Measurements from ENCODE around the gene C6orf120. TPM values are rescaled to one million over a fixed set of nuclear protein-coding genes. Genes with fewer than 3 reads are reported as not detected.

Gene C6orf120
- polyA plus RNA-seq, 2 of the 4 experiments (the other 2 are of a cell fraction) = 13.1 to 14.8 TPM

DNA sequence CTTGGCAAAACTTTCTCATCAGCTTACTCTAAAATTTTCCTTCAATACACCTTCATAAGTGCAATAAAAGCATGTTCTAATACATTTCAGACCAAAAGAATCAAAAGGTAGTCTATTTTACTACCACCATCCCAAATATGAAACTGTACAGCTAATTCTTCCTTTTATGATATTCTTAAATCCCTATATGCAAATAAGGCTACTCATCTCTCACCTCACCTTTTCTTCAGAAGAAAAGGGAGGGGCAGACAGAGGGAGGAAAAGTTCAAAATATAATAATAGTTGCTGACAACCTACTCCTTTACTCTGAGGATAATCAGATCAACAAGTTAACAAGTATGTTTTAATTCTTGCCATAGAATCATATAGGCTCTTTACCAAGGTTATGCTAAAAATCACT lies 7.4 kb downstream of the C6orf120 start:
- FAIRE-seq = no peak
- no peak overlapping the region for H3K4me2 ChIP-seq
- POLR2A ChIA-PET = no interaction called here

DNA sequence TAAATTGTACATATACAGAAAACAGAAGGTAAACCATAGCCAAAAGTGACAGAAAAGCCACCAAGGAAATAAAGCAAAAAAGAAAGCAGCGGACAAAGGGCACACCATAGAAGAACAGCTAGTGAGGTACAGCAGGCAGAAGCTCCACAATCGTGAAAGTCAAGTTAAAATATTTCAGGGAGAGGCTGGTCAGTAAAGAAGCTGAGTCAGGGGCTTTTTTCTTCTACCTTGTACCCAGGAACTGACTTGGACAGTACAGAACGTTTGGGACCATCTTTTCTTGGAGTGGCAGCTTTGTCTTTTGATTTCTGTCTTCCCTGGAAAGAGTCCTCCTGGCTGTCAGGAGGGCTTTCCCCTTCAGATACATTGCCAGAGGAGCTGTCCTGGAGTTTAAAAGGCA lies 8.1 kb downstream of the C6orf120 start:
- no peak for ATAC-seq
- no peak for TF ChIP-seq ESRRA (IDR thresholded peaks at IDR 0.05; ENCODE audit: borderline replicate concordance, low read length)
- TF ChIP-seq, protein P1, sequence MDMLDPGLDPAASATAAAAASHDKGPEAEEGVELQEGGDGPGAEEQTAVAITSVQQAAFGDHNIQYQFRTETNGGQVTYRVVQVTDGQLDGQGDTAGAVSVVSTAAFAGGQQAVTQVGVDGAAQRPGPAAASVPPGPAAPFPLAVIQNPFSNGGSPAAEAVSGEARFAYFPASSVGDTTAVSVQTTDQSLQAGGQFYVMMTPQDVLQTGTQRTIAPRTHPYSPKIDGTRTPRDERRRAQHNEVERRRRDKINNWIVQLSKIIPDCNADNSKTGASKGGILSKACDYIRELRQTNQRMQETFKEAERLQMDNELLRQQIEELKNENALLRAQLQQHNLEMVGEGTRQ (IDR thresholded peaks at IDR 0.05) = no peak
- TF ChIP-seq BHLHE40 (IDR thresholded peaks at IDR 0.05; ENCODE audit: low read depth, low read length) = no peak
- no peak for TF ChIP-seq TP53 (CRISPR knock-in tag; IDR thresholded peaks at IDR 0.05)
- TF ChIP-seq, protein P2, sequence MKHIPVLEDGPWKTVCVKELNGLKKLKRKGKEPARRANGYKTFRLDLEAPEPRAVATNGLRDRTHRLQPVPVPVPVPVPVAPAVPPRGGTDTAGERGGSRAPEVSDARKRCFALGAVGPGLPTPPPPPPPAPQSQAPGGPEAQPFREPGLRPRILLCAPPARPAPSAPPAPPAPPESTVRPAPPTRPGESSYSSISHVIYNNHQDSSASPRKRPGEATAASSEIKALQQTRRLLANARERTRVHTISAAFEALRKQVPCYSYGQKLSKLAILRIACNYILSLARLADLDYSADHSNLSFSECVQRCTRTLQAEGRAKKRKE (CRISPR knock-in tag; IDR thresholded peaks at IDR 0.05; ENCODE audit: low read depth) = no peak
- no peak for TF ChIP-seq NFE2L2 (conservative IDR thresholded peaks at IDR 0.05; ENCODE audit: low read length)
- no peak for TF ChIP-seq CBX8 (IDR thresholded peaks at IDR 0.05)
- TF ChIP-seq HEYL (CRISPR knock-in tag; IDR thresholded peaks at IDR 0.05) = no peak
- no peak for TF ChIP-seq KDM5A (IDR thresholded peaks at IDR 0.05)
- TF ChIP-seq, protein P3, sequence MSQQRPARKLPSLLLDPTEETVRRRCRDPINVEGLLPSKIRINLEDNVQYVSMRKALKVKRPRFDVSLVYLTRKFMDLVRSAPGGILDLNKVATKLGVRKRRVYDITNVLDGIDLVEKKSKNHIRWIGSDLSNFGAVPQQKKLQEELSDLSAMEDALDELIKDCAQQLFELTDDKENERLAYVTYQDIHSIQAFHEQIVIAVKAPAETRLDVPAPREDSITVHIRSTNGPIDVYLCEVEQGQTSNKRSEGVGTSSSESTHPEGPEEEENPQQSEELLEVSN (IDR thresholded peaks at IDR 0.05; ENCODE audit: borderline replicate concordance, low read depth) = no peak
- no peak for TF ChIP-seq HOXA7 (CRISPR knock-in tag; IDR thresholded peaks at IDR 0.05)
- no peak for TF ChIP-seq POLR2AphosphoS2 (conservative IDR thresholded peaks at IDR 0.05; ENCODE audit: low read length)
- no peak for TF ChIP-seq HDAC2 (IDR thresholded peaks at IDR 0.05)
- TF ChIP-seq RARB (CRISPR knock-in tag; IDR thresholded peaks at IDR 0.05) = no peak
- H3K4me3 ChIP-seq = no peak overlapping the region
- no peak overlapping the region for H3K27ac ChIP-seq
- ChIA-PET CTCF (interaction anchor here (0.9 kb wide), 1 partner anchor 753 kb away, joined by 3 read pairs; no protein-coding TSS in a partner anchor), POLR2A (no interaction called here)
- no peak for DNase-seq (ENCODE audit: low read depth in 1 of 2, low spot score in 1 of 2)
- peaks cover 5% of the 10 kb centered on the region for H3K4me1 ChIP-seq
- FAIRE-seq = no peak
- no peaks in the 10 kb centered on the region for H3K9me3 ChIP-seq
- 65% methylated on average over 3 of the region's 3 CpGs for WGBS (ENCODE audit: missing lambda C conversion rate)
- no peak overlapping the region for H3K4me2 ChIP-seq

More for the DNA sequence above, 7.4 kb downstream of the C6orf120 start:
- Histone ChIP-seq H3K27ac (no peak overlapping the region), H3K9me3 (no peaks in the 10 kb centered on the region), H3K4me3 (no peak overlapping the region), H3K4me1 (peaks cover 12% of the 10 kb centered on the region)
- TF ChIP-seq KDM1A (IDR thresholded peaks at IDR 0.05; ENCODE audit: low read depth) (no peak), HEYL (CRISPR knock-in tag; IDR thresholded peaks at IDR 0.05) (no peak), SMC3 (IDR thresholded peaks at IDR 0.05) (no peak), GATA3 (IDR thresholded peaks at IDR 0.05; ENCODE audit: borderline replicate concordance) (no peak), FOSL2 (IDR thresholded peaks at IDR 0.05) (no peak), FOSL2 (CRISPR knock-in tag; IDR thresholded peaks at IDR 0.05) (no peak), HOXA7 (CRISPR knock-in tag; IDR thresholded peaks at IDR 0.05) (no peak), ZNF302 (CRISPR knock-in tag; IDR thresholded peaks at IDR 0.05) (no peak), EP300 (IDR thresholded peaks at IDR 0.05) (no peak)
- TF ChIP-seq, protein P4, sequence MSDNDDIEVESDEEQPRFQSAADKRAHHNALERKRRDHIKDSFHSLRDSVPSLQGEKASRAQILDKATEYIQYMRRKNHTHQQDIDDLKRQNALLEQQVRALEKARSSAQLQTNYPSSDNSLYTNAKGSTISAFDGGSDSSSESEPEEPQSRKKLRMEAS (IDR thresholded peaks at IDR 0.05) = no peak
- TF ChIP-seq, protein P1 (IDR thresholded peaks at IDR 0.05) = no peak
- TF ChIP-seq, protein P5, sequence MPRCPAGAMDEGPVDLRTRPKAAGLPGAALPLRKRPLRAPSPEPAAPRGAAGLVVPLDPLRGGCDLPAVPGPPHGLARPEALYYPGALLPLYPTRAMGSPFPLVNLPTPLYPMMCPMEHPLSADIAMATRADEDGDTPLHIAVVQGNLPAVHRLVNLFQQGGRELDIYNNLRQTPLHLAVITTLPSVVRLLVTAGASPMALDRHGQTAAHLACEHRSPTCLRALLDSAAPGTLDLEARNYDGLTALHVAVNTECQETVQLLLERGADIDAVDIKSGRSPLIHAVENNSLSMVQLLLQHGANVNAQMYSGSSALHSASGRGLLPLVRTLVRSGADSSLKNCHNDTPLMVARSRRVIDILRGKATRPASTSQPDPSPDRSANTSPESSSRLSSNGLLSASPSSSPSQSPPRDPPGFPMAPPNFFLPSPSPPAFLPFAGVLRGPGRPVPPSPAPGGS (IDR thresholded peaks at IDR 0.05) = no peak
- DNase-seq (ENCODE audit: low read depth in 1 of 2, low spot score in 1 of 2) = no peak
- CTCF ChIA-PET = no interaction called here
- no peak for ATAC-seq
